GM21528 (cell line): ENCODE measurements around the gene MOSPD3.

Experiments used
- ATAC-seq: cut with Tn5 transposase; IDR thresholded peaks from one replicate; pipeline ENCODE4 v1.9.1; 2021; ENCODE audit warnings: mild to moderate bottlenecking, moderate library complexity; ENCODE audit not compliant: unreplicated experiment, low FRiP score

MOSPD3 gene

GRCh38 chr7:100574362-100575205, 37.8 kb upstream of the MOSPD3 start:
- no peak for ATAC-seq

GRCh38 chr7:100575206-100575631, 37.1 kb upstream of the MOSPD3 start:
- ATAC-seq, result no peak

GRCh38 chr7:100575746-100576383, 36.5 kb upstream of the MOSPD3 start:
- no peak for ATAC-seq

GRCh38 chr7:100576384-100576993, 35.9 kb upstream of the MOSPD3 start:
- ATAC-seq, result no peak

- no peak for ATAC-seq
These were observed 35.2 kb upstream of the MOSPD3 start for GRCh38 chr7:100577103-100577502.

- no peak for ATAC-seq
These were observed 34.8 kb upstream of the MOSPD3 start for GRCh38 chr7:100577507-100577906.

GRCh38 chr7:100578246-100579183, 33.8 kb upstream of the MOSPD3 start:
- ATAC-seq, result no peak

- no peak for ATAC-seq
These were observed 31.7 kb upstream of the MOSPD3 start for GRCh38 chr7:100580466-100581283.

GRCh38 chr7:100582041-100582579, 30.2 kb upstream of the MOSPD3 start:
- ATAC-seq, result no peak

- no peak for ATAC-seq
These were observed 29.7 kb upstream of the MOSPD3 start for GRCh38 chr7:100582650-100583049.

GRCh38 chr7:100583132-100584053, 28.9 kb upstream of the MOSPD3 start:
- no peak for ATAC-seq

- ATAC-seq, result no peak
These were observed 28.2 kb upstream of the MOSPD3 start for GRCh38 chr7:100584054-100584682.

GRCh38 chr7:100584683-100585510, 27.4 kb upstream of the MOSPD3 start:
- ATAC-seq, result no peak

- ATAC-seq, result peak; percentile 24
These were observed 26.7 kb upstream of the MOSPD3 start, which contains the start of gene LRCH4 for GRCh38 chr7:100585511-100586265. TSS of gene LRCH4 (minus strand) at chr7:100586129. CDS start at chr7:100586100, 29 bp downstream.

GRCh38 chr7:100586266-100587025, 25.9 kb upstream of the MOSPD3 start, which contains the start of gene FBXO24:
TSS of gene FBXO24 (plus strand) at chr7:100586328. CDS start at chr7:100586626, 298 bp downstream.
- peak; percentile 83 for ATAC-seq
